Fibroblast of lung (primary cell): ENCODE results near the gene LUZP2. TPM values are rescaled to one million over a fixed set of nuclear protein-coding genes. Genes with fewer than 3 reads are reported as not detected.

ENCODE experiments used
- DNase-seq, 2 donors: peaks; one replicate each; pipeline versions ENCODE4 v3.0.0 to v3.0.0-alpha.2; 2010; ENCODE audit warnings: low read depth in 2 of 2
- H2AFZ ChIP-seq: 2 replicates; pipeline ENCODE4 v1.5.1; 2012; ENCODE audit warnings: low read length, control low read depth, inconsistent platforms
- H3K27ac ChIP-seq: 2 replicates; pipeline ENCODE4 v1.5.1; 2011; ENCODE audit warnings: low read length, control low read depth; ENCODE audit not compliant: insufficient read depth
- H3K27me3 ChIP-seq: 2 replicates; pipeline ENCODE4 v1.5.1; 2011; ENCODE audit warnings: mild to moderate bottlenecking, low read length; ENCODE audit not compliant: control insufficient read depth, insufficient read depth
- H3K36me3 ChIP-seq: 2 replicates; pipeline ENCODE4 v1.5.1; 2011; ENCODE audit warnings: low read length; ENCODE audit not compliant: control insufficient read depth, insufficient read depth
- H3K4me1 ChIP-seq: 2 replicates; pipeline ENCODE4 v1.5.1; 2011; ENCODE audit warnings: low read length; ENCODE audit not compliant: control insufficient read depth, insufficient read depth; ENCODE audit errors: extremely low read depth
- H3K4me2 ChIP-seq: 2 replicates; pipeline ENCODE4 v1.5.1; 2011; ENCODE audit warnings: low read length, control low read depth; ENCODE audit not compliant: insufficient read depth; ENCODE audit errors: extremely low read depth
- H3K4me3 ChIP-seq, 4 experiments: fragments of 200-600 bp in 1 of 4; sonication (generic) in 1 of 4; replicated peaks in 1 of 4; 2 replicates each; pipeline ENCODE4 v1.5.1; 2011 to 2016; ENCODE audit warnings: low read length in 4 of 4, low read depth in 3 of 4, mild to moderate bottlenecking in 3 of 4, control low read depth in 2 of 4, inconsistent platforms in 1 of 4, mixed read lengths in 1 of 4; ENCODE audit not compliant: insufficient read depth in 1 of 4; ENCODE audit errors: control extremely low read depth in 1 of 4
- H3K79me2 ChIP-seq: 2 replicates; pipeline ENCODE4 v1.5.1; 2012; ENCODE audit warnings: mild to moderate bottlenecking, low read length, inconsistent platforms; ENCODE audit not compliant: control insufficient read depth, insufficient read depth
- H3K9ac ChIP-seq: 2 replicates; pipeline ENCODE4 v1.5.1; 2011; ENCODE audit warnings: mild to moderate bottlenecking, low read length, control low read depth; ENCODE audit not compliant: insufficient read depth
- H3K9me3 ChIP-seq: 2 replicates; pipeline ENCODE4 v1.5.1; 2012; ENCODE audit warnings: low read depth, low read length; ENCODE audit not compliant: control insufficient read depth, insufficient read depth
- H4K20me1 ChIP-seq: 2 replicates; pipeline ENCODE4 v1.5.1; 2011; ENCODE audit warnings: low read length; ENCODE audit not compliant: control insufficient read depth, insufficient read depth; ENCODE audit errors: extremely low read depth
- EZH2 ChIP-seq: IDR thresholded peaks from 2 replicates; pipeline ENCODE4 v1.5.1; 2012; ENCODE audit warnings: low read length, control low read depth, mild to moderate bottlenecking; ENCODE audit errors: missing control alignments
- polyA plus RNA-seq, 2 donors: library from polyadenylated mRNA; depleted of rRNA in 1 of 2; stranded (reverse) in 1 of 2; unstranded in 1 of 2; fragments of >200 nt; gene quantifications; 2 replicates each; pipeline ENCODE4 v1.2.1, GENCODE V29; 2011 to 2012; ENCODE audit warnings: missing spikeins in 1 of 2
- total RNA-seq: library from RNA; depleted of rRNA; stranded (reverse); fragments of >200 nt; gene quantifications from 2 replicates; pipeline ENCODE4 v1.2.1, GENCODE V29; 2014
- TF ChIP-seq, protein P1 (sequence below), 2 donors: IDR thresholded peaks in 1 of 2; conservative IDR thresholded peaks in 1 of 2; 1 replicate in 1 of 2; 2 replicates in 1 of 2; pipeline ENCODE4 v1.5.1; 2011 to 2012; ENCODE audit warnings: low read length in 2 of 2, control low read depth in 1 of 2, inconsistent platforms in 1 of 2, low read depth in 1 of 2, mild to moderate bottlenecking in 1 of 2

LUZP2 gene
- total and polyA plus RNA-seq, 2 donors (not counting 1 experiment from before 2014, with no cell fraction given), result 0.03 to 0.50 TPM

DNA sequence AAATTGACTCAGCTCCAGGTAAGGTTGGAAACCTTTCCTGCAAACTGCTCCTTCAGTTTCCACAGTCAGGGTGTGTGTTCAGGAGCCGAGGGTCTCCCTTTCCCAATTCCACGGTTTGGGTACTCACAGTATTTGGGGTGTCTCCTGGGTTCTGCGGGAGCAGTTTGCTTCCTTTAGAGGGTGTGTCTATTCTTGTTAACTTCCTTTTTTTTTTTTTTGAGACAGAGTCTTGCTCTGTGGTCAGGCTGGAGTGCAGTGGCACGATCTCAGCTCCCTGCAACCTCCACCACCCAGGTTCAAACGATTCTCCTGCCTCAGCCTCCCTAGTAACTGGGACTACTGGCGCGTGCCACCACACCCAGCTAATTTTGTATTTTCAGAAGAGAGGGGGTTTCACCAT lies 251.4 kb downstream of the LUZP2 start:
- no peaks in the 10 kb centered on the region for H3K4me1 ChIP-seq
- H3K4me2 ChIP-seq, result no peak overlapping the region
- H3K9ac ChIP-seq, result no peak overlapping the region
- H4K20me1 ChIP-seq, result no peaks in the 10 kb centered on the region
- no peaks in the 10 kb centered on the region for H3K36me3 ChIP-seq
- no peaks in the 10 kb centered on the region for H3K9me3 ChIP-seq
- no peak overlapping the region for H3K27ac ChIP-seq
- DNase-seq, result no peak
- no peak for TF ChIP-seq EZH2
- TF ChIP-seq, protein P1, sequence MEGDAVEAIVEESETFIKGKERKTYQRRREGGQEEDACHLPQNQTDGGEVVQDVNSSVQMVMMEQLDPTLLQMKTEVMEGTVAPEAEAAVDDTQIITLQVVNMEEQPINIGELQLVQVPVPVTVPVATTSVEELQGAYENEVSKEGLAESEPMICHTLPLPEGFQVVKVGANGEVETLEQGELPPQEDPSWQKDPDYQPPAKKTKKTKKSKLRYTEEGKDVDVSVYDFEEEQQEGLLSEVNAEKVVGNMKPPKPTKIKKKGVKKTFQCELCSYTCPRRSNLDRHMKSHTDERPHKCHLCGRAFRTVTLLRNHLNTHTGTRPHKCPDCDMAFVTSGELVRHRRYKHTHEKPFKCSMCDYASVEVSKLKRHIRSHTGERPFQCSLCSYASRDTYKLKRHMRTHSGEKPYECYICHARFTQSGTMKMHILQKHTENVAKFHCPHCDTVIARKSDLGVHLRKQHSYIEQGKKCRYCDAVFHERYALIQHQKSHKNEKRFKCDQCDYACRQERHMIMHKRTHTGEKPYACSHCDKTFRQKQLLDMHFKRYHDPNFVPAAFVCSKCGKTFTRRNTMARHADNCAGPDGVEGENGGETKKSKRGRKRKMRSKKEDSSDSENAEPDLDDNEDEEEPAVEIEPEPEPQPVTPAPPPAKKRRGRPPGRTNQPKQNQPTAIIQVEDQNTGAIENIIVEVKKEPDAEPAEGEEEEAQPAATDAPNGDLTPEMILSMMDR (conservative IDR thresholded peaks at IDR 0.05 in 1 of 2, IDR thresholded peaks at IDR 0.05 in 1 of 2; ENCODE audit: low read depth in 1 of 2, low read length in 2 of 2), result no peak
- no peak overlapping the region for H2AFZ ChIP-seq
- H3K27me3 ChIP-seq, result no peaks in the 10 kb centered on the region
- H3K79me2 ChIP-seq, result no peaks in the 10 kb centered on the region
- H3K4me3 ChIP-seq, result no peak overlapping the region

GRCh38 chr11:24754406-24754805 lies 257.6 kb downstream of the LUZP2 start:
- Histone ChIP-seq H3K79me2 (no peaks in the 10 kb centered on the region), H3K9ac (no peak overlapping the region), H3K36me3 (no peaks in the 10 kb centered on the region), H3K4me1 (no peaks in the 10 kb centered on the region), H3K4me2 (no peak overlapping the region), H2AFZ (no peak overlapping the region), H3K4me3 (no peak overlapping the region), H4K20me1 (no peaks in the 10 kb centered on the region), H3K27ac (no peak overlapping the region), H3K27me3 (no peaks in the 10 kb centered on the region), H3K9me3 (no peaks in the 10 kb centered on the region)
- DNase-seq, result peak in 1 of 2 donors; percentile 42
- TF ChIP-seq EZH2, result no peak
- TF ChIP-seq, protein P1 (conservative IDR thresholded peaks at IDR 0.05 in 1 of 2, IDR thresholded peaks at IDR 0.05 in 1 of 2; ENCODE audit: low read depth in 1 of 2, low read length in 2 of 2), result no peak

DNA sequence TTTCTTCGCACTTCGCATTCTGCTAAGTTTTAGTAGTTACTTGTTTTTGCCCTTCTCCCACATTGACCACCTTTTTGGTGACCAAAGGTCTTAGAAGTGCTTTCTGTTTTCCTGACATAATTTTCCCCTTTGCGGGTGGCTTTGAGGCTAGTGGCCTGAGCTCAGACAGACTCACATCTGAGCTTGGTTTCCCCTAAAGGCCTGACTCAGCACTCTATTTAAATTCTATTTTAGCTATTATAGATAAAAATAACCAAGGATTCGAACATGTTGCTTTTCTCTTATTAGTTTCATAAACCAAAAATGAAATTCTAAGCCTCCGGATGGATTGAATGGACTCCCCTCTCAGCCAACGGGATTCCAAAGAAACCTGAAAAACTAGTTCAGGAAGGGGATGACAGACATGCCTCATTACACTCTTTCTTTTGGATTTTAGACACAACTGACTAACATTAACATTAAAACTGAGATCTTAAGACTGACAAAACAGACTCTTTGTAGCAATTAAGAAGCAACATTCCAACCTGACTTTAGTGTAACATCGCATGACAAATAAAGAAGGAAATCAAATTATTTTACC lies 258.5 kb downstream of the LUZP2 start:
- Histone ChIP-seq H3K4me1 (no peaks in the 10 kb centered on the region), H3K4me3 (no peak overlapping the region), H3K27me3 (no peaks in the 10 kb centered on the region), H3K27ac (no peak overlapping the region), H3K79me2 (no peaks in the 10 kb centered on the region), H3K9me3 (no peaks in the 10 kb centered on the region), H3K4me2 (no peak overlapping the region), H3K9ac (no peak overlapping the region), H4K20me1 (no peaks in the 10 kb centered on the region), H3K36me3 (no peaks in the 10 kb centered on the region), H2AFZ (no peak overlapping the region)
- TF ChIP-seq, protein P1 (conservative IDR thresholded peaks at IDR 0.05 in 1 of 2, IDR thresholded peaks at IDR 0.05 in 1 of 2; ENCODE audit: low read depth in 1 of 2, low read length in 2 of 2), result no peak
- no peak for TF ChIP-seq EZH2
- no peak for DNase-seq
